ENCODE measurements around the gene NFIA. TPM values are rescaled to one million over a fixed set of nuclear protein-coding genes. Genes with fewer than 3 reads are reported as not detected.

Gene NFIA
- total and polyA plus RNA-seq, 4 experiments from 2014 or later, result 5.1 to 7.3 (median 6.7) TPM

DNA sequence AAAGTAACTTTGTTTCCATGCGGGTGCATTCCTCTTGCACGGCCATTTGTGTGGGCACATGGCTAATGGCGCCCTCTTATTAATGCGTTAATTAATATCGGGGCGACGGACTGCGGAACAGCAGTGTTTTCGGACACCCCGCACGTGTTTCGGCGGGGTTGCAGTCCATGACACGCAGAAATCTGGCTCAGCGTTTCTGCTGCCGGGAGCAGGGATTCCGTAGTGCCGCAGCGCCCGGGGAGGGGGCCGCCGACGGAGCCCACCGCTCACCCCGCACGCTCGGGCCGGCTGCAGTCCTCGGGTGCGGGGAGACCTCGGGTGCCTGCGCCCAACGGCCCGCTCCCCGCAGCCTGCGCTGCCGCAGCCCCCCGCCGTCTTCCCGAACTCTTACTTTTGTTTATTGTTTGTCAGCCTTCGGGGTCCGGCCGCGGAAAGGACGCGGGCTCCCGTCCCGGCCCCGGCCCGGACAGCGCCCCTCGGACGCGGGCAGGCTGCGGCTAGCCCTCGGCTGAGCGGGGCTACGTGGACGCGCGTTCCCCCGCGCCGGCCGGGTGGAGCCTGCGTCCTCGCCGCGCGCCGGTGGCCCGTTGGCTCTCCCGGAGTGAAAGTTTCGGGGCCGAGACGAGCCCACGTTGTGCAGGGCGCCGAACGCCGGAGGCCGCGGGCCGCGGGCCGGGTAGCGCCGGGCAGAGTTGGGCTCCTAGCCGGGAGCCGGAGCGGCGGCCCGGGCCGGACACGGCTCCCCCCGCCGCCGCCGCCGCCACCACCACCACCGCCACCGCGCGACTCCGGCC lies 849 bp downstream of the NFIA start:
- Mint-ChIP-seq H3K27me3 (peaks cover 0 to 2% of the 10 kb centered on the region in 2 donors), H3K4me3 (peak overlapping the region; percentile 91 to 98 (median 93)), H3K4me1 (peaks cover 25 to 52% (median 34%) of the 10 kb centered on the region in 4 donors), H3K9me3 (peaks cover 0 to 2% (median 0%) of the 10 kb centered on the region in 8 donors), H3K27ac (peak overlapping the region in 4 of 7 donors; percentile 48 to 90 (median 65)), H3K36me3 (peaks cover 3 to 10% of the 10 kb centered on the region in 2 donors)
- Histone ChIP-seq H3K9me3 (ENCODE audit: control insufficient read depth in 1 of 2, low read length in 2 of 2) (no peaks in the 10 kb centered on the region), H3K4me1 (ENCODE audit: insufficient read depth, low read length) (peaks cover 44% of the 10 kb centered on the region), H3K27me3 (ENCODE audit: insufficient read depth, low read length) (no peaks in the 10 kb centered on the region), H3K4me3 (ENCODE audit: low read length in 2 of 2) (peak overlapping the region in 1 of 2 donors; percentile 71), H3K36me3 (ENCODE audit: insufficient read depth, low read length) (no peaks in the 10 kb centered on the region), H3K27ac (ENCODE audit: low read depth, low read length) (no peak overlapping the region)
- POLR2A ChIA-PET (ENCODE audit: partially characterized antibody), result interaction anchor here (2.2 kb wide), 1 partner anchor 27 kb away, joined by 11 read pairs; no protein-coding TSS in a partner anchor
- intact Hi-C loops (cut with micrococcal nuclease), result no loop called here
- CTCF ChIA-PET (ENCODE audit: partially characterized antibody), result interaction anchor here (7.1 kb wide), 1 partner anchor 34 kb away, joined by 84 read pairs; no protein-coding TSS in a partner anchor
- DNase-seq, result peak in 4 of 5 donors; percentile 5 to 22 (median 15)

DNA sequence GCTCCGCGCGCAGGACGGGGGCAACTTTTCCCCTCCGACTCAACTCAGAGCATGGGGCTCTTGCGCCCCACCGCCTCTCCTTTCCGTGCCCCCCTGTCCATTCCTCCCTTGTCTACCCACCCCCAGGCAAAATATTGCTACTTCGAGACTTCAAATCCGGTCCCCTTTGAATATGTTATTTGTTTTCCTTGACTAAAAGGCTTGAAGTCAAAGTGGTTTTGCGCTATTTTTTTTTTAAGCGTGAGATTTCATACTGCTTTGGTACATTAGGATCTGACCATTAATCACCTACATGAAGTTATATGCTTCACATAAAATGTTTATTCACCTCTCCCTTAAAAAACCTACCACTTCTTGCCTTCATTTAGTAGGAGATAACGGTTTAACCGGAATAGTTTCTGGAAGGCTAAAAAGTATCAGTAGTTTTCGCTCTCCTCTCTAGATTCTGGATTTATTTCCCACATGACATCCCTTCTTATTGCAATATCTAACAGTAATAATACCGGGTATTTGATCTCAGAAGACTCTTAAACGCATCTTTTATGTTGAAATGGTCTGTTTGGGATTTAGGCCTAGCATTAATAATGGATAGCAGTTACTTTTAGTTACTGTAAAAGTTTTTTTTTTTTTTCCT lies 1.6 kb downstream of the NFIA start:
- ChIA-PET POLR2A (ENCODE audit: partially characterized antibody) (no interaction called here), CTCF (ENCODE audit: partially characterized antibody) (interaction anchor here (2.9 kb wide), 1 partner anchor 34 kb away, joined by 11 read pairs; no protein-coding TSS in a partner anchor)
- H3K4me3 Mint-ChIP-seq, result peak overlapping the region; percentile 79 to 93 (median 91)
- intact Hi-C loops (cut with micrococcal nuclease), result no loop called here
- Histone ChIP-seq H3K36me3 (ENCODE audit: insufficient read depth, low read length) (no peaks in the 10 kb centered on the region), H3K9me3 (ENCODE audit: control insufficient read depth in 1 of 2, low read length in 2 of 2) (no peaks in the 10 kb centered on the region), H3K4me3 (ENCODE audit: low read length in 2 of 2) (peak overlapping the region in 1 of 2 donors; percentile 71), H3K27me3 (ENCODE audit: insufficient read depth, low read length) (no peaks in the 10 kb centered on the region), H3K4me1 (ENCODE audit: insufficient read depth, low read length) (peaks cover 37% of the 10 kb centered on the region), H3K27ac (ENCODE audit: low read depth, low read length) (no peak overlapping the region)
- no peak for DNase-seq
- H3K4me1 Mint-ChIP-seq, result peaks cover 20 to 45% (median 27%) of the 10 kb centered on the region in 4 donors
- H3K9me3 Mint-ChIP-seq, result peaks cover 0 to 2% (median 0%) of the 10 kb centered on the region in 8 donors
- H3K27ac Mint-ChIP-seq, result peak overlapping the region; percentile 66 to 84 (median 72)
- peaks cover 0 to 2% of the 10 kb centered on the region in 2 donors for H3K27me3 Mint-ChIP-seq
- peaks cover 10 to 11% of the 10 kb centered on the region in 2 donors for H3K36me3 Mint-ChIP-seq

DNA sequence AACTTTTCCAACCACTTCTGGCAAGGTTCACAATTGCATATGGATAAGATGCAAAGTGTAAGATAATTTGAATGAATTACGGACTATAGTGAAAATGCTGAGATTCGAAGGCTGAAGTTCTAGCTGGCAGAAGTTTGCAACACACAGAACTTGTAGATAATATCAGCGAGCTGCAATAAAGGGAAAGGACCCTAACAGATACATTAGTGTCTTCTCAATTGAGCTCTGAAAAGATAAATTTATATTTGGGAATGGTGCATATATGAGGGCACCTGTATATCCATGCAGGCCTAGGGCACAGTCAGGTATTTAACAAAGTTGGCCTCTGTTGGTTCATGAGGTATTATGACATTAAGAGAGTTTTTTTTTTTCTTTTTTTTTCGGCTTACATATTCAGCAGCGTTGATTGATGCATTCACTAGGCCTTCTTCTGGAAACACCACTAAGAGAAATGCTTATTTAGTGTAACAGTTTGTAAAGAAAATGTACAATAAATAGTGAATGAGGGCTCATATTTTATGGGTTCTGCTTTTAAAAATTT lies 2.2 kb downstream of the NFIA start:
- Histone ChIP-seq H3K4me3 (ENCODE audit: low read length in 2 of 2) (no peak overlapping the region), H3K27me3 (ENCODE audit: insufficient read depth, low read length) (no peaks in the 10 kb centered on the region), H3K27ac (ENCODE audit: low read depth, low read length) (no peak overlapping the region), H3K9me3 (ENCODE audit: control insufficient read depth in 1 of 2, low read length in 2 of 2) (no peaks in the 10 kb centered on the region), H3K36me3 (ENCODE audit: insufficient read depth, low read length) (no peaks in the 10 kb centered on the region), H3K4me1 (ENCODE audit: insufficient read depth, low read length) (peaks cover 31% of the 10 kb centered on the region)
- intact Hi-C loops (cut with micrococcal nuclease), result no loop called here
- Mint-ChIP-seq H3K9me3 (peaks cover 0 to 2% (median 0%) of the 10 kb centered on the region in 8 donors), H3K36me3 (peaks cover 10 to 11% of the 10 kb centered on the region in 2 donors), H3K4me1 (peaks cover 16 to 38% (median 22%) of the 10 kb centered on the region in 4 donors), H3K27me3 (peaks cover 0 to 2% of the 10 kb centered on the region in 2 donors), H3K27ac (peak overlapping the region in 3 of 7 donors; percentile 15 to 79 (median 72)), H3K4me3 (peak overlapping the region; percentile 79 to 93 (median 91))
- no peak for DNase-seq
- CTCF ChIA-PET (ENCODE audit: partially characterized antibody), result interaction anchor here (1.4 to 2.9 kb wide), 2 partner anchors 35 to 39 kb away, joined by 3 to 11 read pairs; no protein-coding TSS in a partner anchor
- POLR2A ChIA-PET (ENCODE audit: partially characterized antibody), result interaction anchor here (2.2 kb wide), 1 partner anchor 7 kb away, joined by 13 read pairs; no protein-coding TSS in a partner anchor

DNA sequence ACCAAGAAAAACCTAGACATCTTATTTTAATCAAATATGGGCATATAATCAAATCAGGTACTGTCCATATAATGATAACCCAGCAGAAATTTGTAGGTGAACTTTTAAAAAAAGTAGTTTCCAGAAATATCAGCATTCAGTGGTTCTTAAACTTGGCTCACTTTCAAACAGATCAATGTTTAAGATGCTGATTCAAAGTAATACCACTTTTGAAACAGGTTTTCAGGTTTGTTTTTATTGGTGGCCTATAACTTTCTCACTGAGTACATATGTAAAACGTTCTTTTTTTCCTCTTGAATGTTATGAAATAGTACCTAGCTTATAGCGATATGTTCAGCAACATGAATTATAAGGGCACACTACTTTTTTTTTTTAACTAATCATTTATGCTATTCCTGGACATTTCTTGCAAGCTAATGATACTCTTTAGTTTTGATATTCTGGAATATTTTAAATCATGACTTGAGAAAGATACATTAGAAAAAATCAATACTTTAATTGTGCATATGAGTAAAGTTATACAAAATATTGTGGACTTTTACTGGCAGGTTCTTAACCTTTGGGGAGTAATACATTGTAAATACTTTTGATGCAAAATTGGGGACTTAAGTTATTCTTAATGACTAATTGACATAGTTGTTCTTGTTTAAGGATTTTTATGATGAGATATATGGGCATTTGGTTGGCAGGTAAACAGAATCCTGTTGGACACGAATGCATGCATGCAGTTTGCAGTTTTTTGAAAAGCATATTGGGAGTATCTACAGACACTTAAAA lies 3.0 kb downstream of the NFIA start:
- CTCF ChIA-PET (ENCODE audit: partially characterized antibody), result interaction anchor here (0.7 to 2.9 kb wide), 4 partner anchors 27 to 45 kb away, joined by 3 to 11 read pairs (median 4); no protein-coding TSS in a partner anchor
- intact Hi-C loops (cut with micrococcal nuclease), result no loop called here
- no peak overlapping the region for H3K4me3 Mint-ChIP-seq

DNA sequence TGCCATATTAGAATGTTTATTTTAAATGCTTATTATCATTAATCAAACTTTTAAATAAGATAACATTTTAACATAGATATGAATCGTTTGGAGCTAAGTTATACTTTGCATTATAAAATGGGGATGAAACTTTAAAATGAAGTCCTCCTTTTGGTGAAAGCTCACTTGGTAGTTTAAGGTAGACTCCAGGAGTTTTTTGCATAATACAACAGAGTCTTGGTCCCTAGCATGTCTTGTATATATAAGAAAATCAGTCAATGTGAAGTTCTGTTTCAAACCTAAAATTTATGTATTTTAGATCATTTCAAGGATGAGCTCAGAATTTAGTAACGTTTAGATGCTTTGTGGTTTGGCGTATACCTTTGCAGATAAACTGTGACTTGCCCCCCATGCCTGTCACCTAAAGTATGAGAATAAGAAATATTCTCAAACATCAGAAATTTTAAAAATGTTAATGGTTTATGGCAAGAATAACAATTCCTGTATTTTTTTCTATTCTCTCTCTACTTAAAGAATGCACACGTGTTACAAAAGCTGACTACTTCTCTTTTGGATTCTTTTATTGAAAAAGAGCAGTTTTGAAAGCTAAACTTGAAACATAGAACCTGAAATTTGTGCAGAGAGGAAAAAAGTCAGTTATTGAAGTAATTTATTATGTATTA lies 3.8 kb downstream of the NFIA start:
- POLR2A ChIA-PET (ENCODE audit: partially characterized antibody), result interaction anchor here (2.2 kb wide), 1 partner anchor 9 kb away, joined by 13 read pairs; no protein-coding TSS in a partner anchor
- Histone ChIP-seq H3K27me3 (ENCODE audit: insufficient read depth, low read length) (no peaks in the 10 kb centered on the region), H3K9me3 (ENCODE audit: control insufficient read depth in 1 of 2, low read length in 2 of 2) (no peaks in the 10 kb centered on the region), H3K36me3 (ENCODE audit: insufficient read depth, low read length) (no peaks in the 10 kb centered on the region), H3K4me3 (ENCODE audit: low read length in 2 of 2) (no peak overlapping the region), H3K4me1 (ENCODE audit: insufficient read depth, low read length) (peaks cover 15% of the 10 kb centered on the region), H3K27ac (ENCODE audit: low read depth, low read length) (no peak overlapping the region)
- H3K4me1 Mint-ChIP-seq, result peaks cover 2 to 23% (median 10%) of the 10 kb centered on the region in 4 donors
- no peak overlapping the region for H3K27ac Mint-ChIP-seq
- CTCF ChIA-PET (ENCODE audit: partially characterized antibody), result interaction anchor here (0.7 to 2.9 kb wide), 5 partner anchors 8 to 46 kb away, joined by 3 to 11 read pairs (median 4); no protein-coding TSS in a partner anchor
- H3K4me3 Mint-ChIP-seq, result no peak overlapping the region
- H3K27me3 Mint-ChIP-seq, result peaks cover 0 to 2% of the 10 kb centered on the region in 2 donors
- peaks cover 10 to 11% of the 10 kb centered on the region in 2 donors for H3K36me3 Mint-ChIP-seq
- peaks cover 0 to 2% (median 0%) of the 10 kb centered on the region in 8 donors for H3K9me3 Mint-ChIP-seq
- intact Hi-C loops (cut with micrococcal nuclease), result no loop called here
- DNase-seq, result no peak

More for the DNA sequence above, 3.0 kb downstream of the NFIA start:
- no peak for DNase-seq
- Histone ChIP-seq H3K36me3 (ENCODE audit: insufficient read depth, low read length) (no peaks in the 10 kb centered on the region), H3K4me1 (ENCODE audit: insufficient read depth, low read length) (peaks cover 23% of the 10 kb centered on the region), H3K9me3 (ENCODE audit: control insufficient read depth in 1 of 2, low read length in 2 of 2) (no peaks in the 10 kb centered on the region), H3K27ac (ENCODE audit: low read depth, low read length) (no peak overlapping the region), H3K4me3 (ENCODE audit: low read length in 2 of 2) (no peak overlapping the region), H3K27me3 (ENCODE audit: insufficient read depth, low read length) (no peaks in the 10 kb centered on the region)
- POLR2A ChIA-PET (ENCODE audit: partially characterized antibody), result interaction anchor here (2.2 kb wide), 1 partner anchor 8 kb away, joined by 13 read pairs; no protein-coding TSS in a partner anchor
- peaks cover 0 to 2% of the 10 kb centered on the region in 2 donors for H3K27me3 Mint-ChIP-seq
- peaks cover 10 to 11% of the 10 kb centered on the region in 2 donors for H3K36me3 Mint-ChIP-seq
- peaks cover 0 to 2% (median 0%) of the 10 kb centered on the region in 8 donors for H3K9me3 Mint-ChIP-seq
- peak overlapping the region in 1 of 7 donors; percentile 79 for H3K27ac Mint-ChIP-seq
- peaks cover 8 to 30% (median 16%) of the 10 kb centered on the region in 4 donors for H3K4me1 Mint-ChIP-seq

DNA sequence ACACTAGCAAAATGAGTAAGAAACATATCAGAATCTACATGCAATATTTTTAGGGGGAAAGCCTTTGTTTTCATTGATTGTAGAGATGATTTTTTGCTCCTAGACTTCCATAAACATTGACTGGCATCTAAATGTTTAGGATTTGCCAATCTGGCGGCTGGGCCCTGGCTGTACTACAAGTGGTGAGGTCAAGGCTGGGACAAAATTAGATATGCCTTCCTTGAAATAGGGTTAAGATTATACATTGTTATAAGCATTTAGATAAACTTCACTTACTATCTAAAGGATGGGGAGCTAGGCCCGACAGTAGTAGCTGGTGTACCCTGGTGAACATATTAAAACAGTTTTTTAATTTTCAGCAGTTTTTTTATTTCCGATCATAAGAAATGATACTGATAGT lies 5.2 kb downstream of the NFIA start:
- no peak overlapping the region for H3K27ac Mint-ChIP-seq
- H3K36me3 Mint-ChIP-seq, result peaks cover 4 to 12% of the 10 kb centered on the region in 2 donors
- peaks cover 2 to 12% (median 7%) of the 10 kb centered on the region in 4 donors for H3K4me1 Mint-ChIP-seq
- Histone ChIP-seq H3K9me3 (ENCODE audit: control insufficient read depth in 1 of 2, low read length in 2 of 2) (no peaks in the 10 kb centered on the region), H3K36me3 (ENCODE audit: insufficient read depth, low read length) (no peaks in the 10 kb centered on the region), H3K4me1 (ENCODE audit: insufficient read depth, low read length) (peaks cover 7% of the 10 kb centered on the region), H3K27me3 (ENCODE audit: insufficient read depth, low read length) (no peaks in the 10 kb centered on the region), H3K4me3 (ENCODE audit: low read length in 2 of 2) (no peak overlapping the region), H3K27ac (ENCODE audit: low read depth, low read length) (no peak overlapping the region)
- H3K27me3 Mint-ChIP-seq, result peaks cover 0 to under 1% of the 10 kb centered on the region in 2 donors
- no peak for DNase-seq
- no peak overlapping the region for H3K4me3 Mint-ChIP-seq
- ChIA-PET CTCF (ENCODE audit: partially characterized antibody) (no interaction called here), POLR2A (ENCODE audit: partially characterized antibody) (interaction anchor here (0.9 kb wide), 1 partner anchor 10 kb away, joined by 3 read pairs; no protein-coding TSS in a partner anchor)
- intact Hi-C loops (cut with micrococcal nuclease), result no loop called here
- peaks cover 0 to 2% (median 0%) of the 10 kb centered on the region in 8 donors for H3K9me3 Mint-ChIP-seq

All from CD4-positive, alpha-beta memory T cell (primary cell).